Heart right ventricle (tissue), 16 donors: Measurements from ENCODE around the gene KREMEN2. TPM values are rescaled to one million over a fixed set of nuclear protein-coding genes. Genes with fewer than 3 reads are reported as not detected.
A peak's percentile ranks its signal among the peaks of the same experiment; 100 is the strongest.

ENCODE experiments used
- ATAC-seq, 8 donors: fragments of 200-7000 bp; cut with Tn5 transposase; one replicate each; pipeline ENCODE4 v1.9.1; 2020; ENCODE audit warnings: mild to moderate bottlenecking in 8 of 8, moderate library complexity in 8 of 8, moderate number of reproducible peaks in 1 of 8
- DNase-seq, 2 donors: peaks; one replicate each; pipeline ENCODE4 v3.0.0-alpha.2; 2020
- H3K27ac ChIP-seq, 10 donors: fragments of 200-600 bp; sonication (generic) in 2 of 10; one replicate each; pipeline versions ENCODE4 v1.5.0 to v1.8.0; 2020 to 2022; ENCODE audit warnings: mild to moderate bottlenecking in 3 of 10
- H3K27me3 ChIP-seq, 7 donors: fragments of 200-600 bp; one replicate each; pipeline ENCODE4 v1.8.0; 2021 to 2022; ENCODE audit warnings: mild to moderate bottlenecking in 2 of 7
- H3K36me3 ChIP-seq, 9 donors: fragments of 200-600 bp; sonication (generic) in 1 of 9; one replicate each; pipeline versions ENCODE4 v1.5.0 to v1.8.0; 2020 to 2022; ENCODE audit warnings: mild to moderate bottlenecking in 2 of 9
- H3K4me1 ChIP-seq, 9 donors: fragments of 200-600 bp; sonication (generic) in 1 of 9; one replicate each; pipeline versions ENCODE4 v1.5.0 to v1.8.0; 2020 to 2022; ENCODE audit warnings: mild to moderate bottlenecking in 4 of 9
- H3K4me3 ChIP-seq, 10 donors: fragments of 200-600 bp; sonication (generic) in 2 of 10; one replicate each; pipeline versions ENCODE4 v1.5.0 to v1.8.0; 2020 to 2022; ENCODE audit warnings: mild to moderate bottlenecking in 7 of 10, moderate library complexity in 2 of 10
- H3K9me3 ChIP-seq, 11 donors: fragments of 200-600 bp in 10 of 11; sonication (generic) in 2 of 11; one replicate each; pipeline versions ENCODE4 v1.5.0 to v1.8.0; 2013 to 2022; ENCODE audit warnings: mild to moderate bottlenecking in 2 of 11, control low read depth in 1 of 11, moderate library complexity in 1 of 11
- WGBS, 2 donors: extraction: QIAGEN DNeasy Blood & Tissue Kit; methylation state at CpG; one replicate each; pipeline ENCODE4 v1.1.7; 2013; ENCODE audit warnings: inconsistent platforms in 1 of 2; 5-methylcytosine and 5-hydroxymethylcytosine counted together
- intact Hi-C, 10 donors: fragments of 100-400 bp; cut with DNase I; formaldehyde crosslinking; loops; one replicate each; pipeline versions ENCODE4 v1.11.1 to v1.14.2; 2022
- polyA plus RNA-seq, 2 donors: library from polyadenylated mRNA; stranded (reverse); fragments of 200-250 nt; gene quantifications; one replicate each; pipeline ENCODE4 v1.2.3, GENCODE V29; 2013
- total RNA-seq, 10 donors: library from RNA; stranded (reverse); fragmentation: NEBNext Ultra II Directional in 3 of 10; extraction: Animal tissue kit (Norgen Biotek cat#: 25700) in 3 of 10; gene quantifications; one replicate each; pipeline versions ENCODE4 v1.2.1 to v1.2.4, GENCODE V29; 2021 to 2023
- TF ChIP-seq, protein P1 (sequence below), 9 donors: fragments of 200-600 bp; sonication (generic) in 2 of 9; IDR thresholded peaks; one replicate each; pipeline versions ENCODE4 v1.5.0 to v1.8.0; 2021 to 2022; ENCODE audit warnings: antibody characterized with exemption in 9 of 9, mild to moderate bottlenecking in 5 of 9, moderate library complexity in 1 of 9
- donor health status: Arrhythmogenic right ventricular cardiomyopathy.
- donor health status: ischemic (EF 13 %, LVEDD 7.1; RV severe dilation, severe dysfunction).
- donor health status: healthy with polysubstance abuse.
- donor health status: DM: no; HTN: yes; CAD: no.
- donor health status: DM: no; HTN: no; CAD: no.
- donor health status: ischemic (EF 25% LVEDD 6.9; RV normal size, moderate dysfunction).
- donor health status: ischemic (EF 25% LVEDD 5.7; RV mildly dilated, moderate dysfunction).
- donor health status: healthy.
- donor health status: DM: yes; HTN: yes; CAD: no.
- donor health status: Ischemic cardiomyopathy.
- donor health status: ischemic (EF 35%, LVEDD 5.7; RV mildly dilated, moderate dysfunction).
- donor health status: nonischemic (EF 11% LVEDD 7.7; RV severe dilation, severe dysfunction).
- donor health status: DM: yes; HTN: yes; CAD: no.
- donor health status: PGD.
- donor health status: ischemic (EF 29% LVEDD 5.4; RV normal size, mild dysfunction).
- donor health status: nonischemic (EF 23%, LVEDD 6.1; RV moderate dilation, normal function).

KREMEN2 gene
- total and polyA plus RNA-seq, 12 donors = not detected

DNA sequence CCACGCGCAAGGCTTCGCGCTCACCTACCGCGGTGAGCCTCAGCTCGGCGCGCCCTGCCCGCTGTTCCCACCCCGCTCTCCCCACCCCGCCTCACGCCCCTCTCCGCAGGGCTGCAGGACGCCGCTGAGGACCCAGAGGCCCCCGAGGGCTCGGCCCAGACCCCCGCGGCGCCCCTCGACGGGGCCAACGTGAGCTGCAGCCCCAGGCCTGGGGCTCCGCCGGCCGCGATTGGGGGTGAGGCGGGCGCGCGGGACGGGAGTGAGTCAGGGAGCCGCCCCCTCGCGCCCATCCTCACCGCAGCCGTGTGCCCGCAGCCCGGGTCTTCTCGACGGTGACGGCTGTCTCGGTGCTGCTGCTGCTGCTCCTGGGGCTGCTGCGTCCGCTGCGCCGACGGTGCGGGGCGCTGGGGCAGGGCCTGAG is 3.1 kb downstream of the KREMEN2 start:
- Histone ChIP-seq H3K27ac (no peak overlapping the region), H3K4me1 (peaks cover 16 to 70% (median 58%) of the 10 kb centered on the region in 9 donors), H3K4me3 (peak overlapping the region in 8 of 10 donors; percentile 5 to 37 (median 24)), H3K9me3 (no peaks in the 10 kb centered on the region), H3K27me3 (peaks cover 51 to 67% (median 61%) of the 10 kb centered on the region in 7 donors), H3K36me3 (peaks cover 0 to 6% (median 0%) of the 10 kb centered on the region in 9 donors)
- intact Hi-C loops = no loop called here
- ATAC-seq = no peak
- no peak for DNase-seq
- WGBS, 2 donors = 10 to 13% methylated on average over 34 to 51 of the region's 51 CpGs
- TF ChIP-seq, protein P1, sequence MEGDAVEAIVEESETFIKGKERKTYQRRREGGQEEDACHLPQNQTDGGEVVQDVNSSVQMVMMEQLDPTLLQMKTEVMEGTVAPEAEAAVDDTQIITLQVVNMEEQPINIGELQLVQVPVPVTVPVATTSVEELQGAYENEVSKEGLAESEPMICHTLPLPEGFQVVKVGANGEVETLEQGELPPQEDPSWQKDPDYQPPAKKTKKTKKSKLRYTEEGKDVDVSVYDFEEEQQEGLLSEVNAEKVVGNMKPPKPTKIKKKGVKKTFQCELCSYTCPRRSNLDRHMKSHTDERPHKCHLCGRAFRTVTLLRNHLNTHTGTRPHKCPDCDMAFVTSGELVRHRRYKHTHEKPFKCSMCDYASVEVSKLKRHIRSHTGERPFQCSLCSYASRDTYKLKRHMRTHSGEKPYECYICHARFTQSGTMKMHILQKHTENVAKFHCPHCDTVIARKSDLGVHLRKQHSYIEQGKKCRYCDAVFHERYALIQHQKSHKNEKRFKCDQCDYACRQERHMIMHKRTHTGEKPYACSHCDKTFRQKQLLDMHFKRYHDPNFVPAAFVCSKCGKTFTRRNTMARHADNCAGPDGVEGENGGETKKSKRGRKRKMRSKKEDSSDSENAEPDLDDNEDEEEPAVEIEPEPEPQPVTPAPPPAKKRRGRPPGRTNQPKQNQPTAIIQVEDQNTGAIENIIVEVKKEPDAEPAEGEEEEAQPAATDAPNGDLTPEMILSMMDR (IDR thresholded peaks at IDR 0.05) = peak in 1 of 9 donors; percentile 0

DNA sequence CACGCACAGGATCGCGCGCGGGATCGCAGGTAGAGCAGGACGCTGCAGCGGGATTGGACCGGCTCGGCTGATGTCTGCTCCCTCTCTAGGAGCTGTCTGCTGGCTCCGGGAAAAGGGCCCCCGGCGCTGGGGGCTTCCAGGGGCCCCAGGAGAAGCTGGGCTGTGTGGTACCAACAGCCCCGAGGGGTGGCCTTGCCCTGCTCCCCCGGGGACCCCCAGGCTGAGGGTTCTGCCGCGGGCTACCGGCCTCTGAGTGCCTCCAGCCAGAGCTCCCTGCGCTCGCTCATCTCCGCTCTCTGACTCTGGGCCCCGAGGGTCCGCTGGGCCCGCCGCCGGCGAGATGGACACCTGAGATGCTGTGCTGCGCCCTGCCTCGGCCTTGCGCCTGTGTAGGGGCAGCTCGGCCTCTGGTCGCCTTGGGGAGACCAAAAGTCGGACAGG is 3.7 kb downstream of the KREMEN2 start:
- intact Hi-C loops = no loop called here
- H3K36me3 ChIP-seq = peaks cover 0 to 12% (median 0%) of the 10 kb centered on the region in 9 donors
- WGBS, 2 donors = 45% methylated on average over 31 to 33 of the region's 33 CpGs
- no peak for ATAC-seq
- TF ChIP-seq, protein P1 (IDR thresholded peaks at IDR 0.05) = no peak
- peaks cover 51 to 62% (median 56%) of the 10 kb centered on the region in 7 donors for H3K27me3 ChIP-seq
- H3K4me3 ChIP-seq = no peak overlapping the region
- no peak overlapping the region for H3K27ac ChIP-seq
- peaks cover 16 to 70% (median 58%) of the 10 kb centered on the region in 9 donors for H3K4me1 ChIP-seq
- no peak for DNase-seq
- H3K9me3 ChIP-seq = no peaks in the 10 kb centered on the region

DNA sequence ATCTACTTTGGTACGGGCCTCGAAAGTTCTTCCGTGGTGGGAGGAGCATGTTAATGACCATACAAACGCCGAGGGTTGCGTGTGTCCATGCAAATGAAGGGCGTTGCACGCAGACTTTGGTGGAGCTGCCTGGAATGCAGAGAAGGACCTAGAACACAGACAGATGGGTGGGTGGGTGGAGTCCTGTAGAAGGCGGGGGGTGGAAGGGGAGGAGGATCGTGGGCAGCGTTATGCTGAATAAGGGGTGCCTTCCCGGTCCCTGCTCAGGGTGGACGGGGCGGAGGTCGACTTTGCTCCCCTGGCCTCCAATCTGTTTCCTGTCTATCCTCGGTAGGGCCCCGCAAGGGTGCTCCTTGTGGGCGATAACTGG is 4.3 kb downstream of the KREMEN2 start:
- Histone ChIP-seq H3K27ac (peak overlapping the region in 1 of 10 donors; percentile 3), H3K27me3 (peaks cover 44 to 56% (median 50%) of the 10 kb centered on the region in 7 donors), H3K9me3 (no peaks in the 10 kb centered on the region), H3K36me3 (peaks cover 0 to 18% (median 0%) of the 10 kb centered on the region in 9 donors), H3K4me1 (peaks cover 14 to 67% (median 58%) of the 10 kb centered on the region in 9 donors), H3K4me3 (peak overlapping the region; percentile 24 to 90 (median 78))
- no peak for DNase-seq
- WGBS, 2 donors = 14 to 18% methylated on average over 17 to 18 of the region's 18 CpGs
- ATAC-seq = no peak
- TF ChIP-seq, protein P1 (IDR thresholded peaks at IDR 0.05) = no peak
- intact Hi-C loops = no loop called here

DNA sequence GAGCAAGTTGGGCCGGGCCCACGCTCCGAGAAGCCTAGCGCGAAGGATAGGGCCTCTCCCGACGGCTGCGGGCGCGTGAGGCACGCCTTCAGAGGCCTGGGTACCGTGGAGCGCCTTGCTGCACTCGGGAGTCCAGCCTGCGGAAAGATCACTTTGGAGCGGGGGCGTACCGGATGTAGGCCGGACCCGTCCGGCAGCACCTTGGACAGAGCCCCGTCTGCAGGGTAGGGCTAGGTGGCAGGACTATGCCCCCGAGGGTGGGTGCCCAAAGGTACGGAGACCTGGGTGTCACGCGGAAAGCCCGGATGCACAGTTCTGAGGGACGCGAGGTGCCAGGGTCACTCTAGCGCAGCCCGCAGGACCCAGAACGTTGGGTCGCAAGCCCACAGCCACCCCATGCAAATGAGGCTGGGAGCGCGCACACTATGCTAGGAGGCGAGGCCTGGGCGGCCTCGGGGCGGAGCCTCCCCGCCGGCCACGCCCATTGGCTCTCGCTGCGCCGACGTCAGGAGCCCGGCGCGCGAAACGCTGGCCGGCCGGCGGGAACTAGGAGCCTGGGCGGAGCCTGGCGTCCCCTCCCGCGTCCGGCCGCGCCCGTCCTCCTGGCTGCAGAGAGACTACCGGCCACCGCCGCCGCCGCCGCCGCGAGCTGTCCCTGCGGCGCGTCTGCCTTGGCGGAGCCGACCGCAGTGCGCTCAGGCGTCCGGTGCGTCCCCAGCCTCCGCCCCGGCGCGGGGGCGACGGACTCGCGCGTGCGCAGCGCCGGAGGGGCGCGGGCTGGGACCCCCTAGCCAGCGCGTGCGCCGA is 4.9 kb downstream of the KREMEN2 start, which contains the start of gene PAQR4:
Gene PAQR4 (plus strand): TSS at position 611 of the 807 bp plus-strand sequence. CDS start 327 bp downstream, outside the sequence.
- ATAC-seq (peak; percentile 88 to 96 (median 92)), DNase-seq (peak; percentile 83 to 90)
- intact Hi-C loops = no loop called here
- H3K4me1 ChIP-seq = peaks cover 8 to 64% (median 52%) of the 10 kb centered on the region in 9 donors
- TF ChIP-seq, protein P1 (IDR thresholded peaks at IDR 0.05) = no peak
- H3K27me3 ChIP-seq = peaks cover 39 to 50% (median 44%) of the 10 kb centered on the region in 7 donors
- peak within 1 kb of the TSS in 9 of 10 donors; percentile 38 to 83 (median 63) for H3K27ac ChIP-seq
- no peaks in the 10 kb centered on the region for H3K9me3 ChIP-seq
- peak within 1 kb of the TSS; percentile 44 to 90 (median 78) for H3K4me3 ChIP-seq
- peaks cover 0 to 21% (median 0%) of the 10 kb centered on the region in 9 donors for H3K36me3 ChIP-seq
- 0 to 1% methylated on average over 88 to 98 of the region's 98 CpGs for WGBS, 2 donors
